ENCODE data around the gene AUTS2.

DNA sequence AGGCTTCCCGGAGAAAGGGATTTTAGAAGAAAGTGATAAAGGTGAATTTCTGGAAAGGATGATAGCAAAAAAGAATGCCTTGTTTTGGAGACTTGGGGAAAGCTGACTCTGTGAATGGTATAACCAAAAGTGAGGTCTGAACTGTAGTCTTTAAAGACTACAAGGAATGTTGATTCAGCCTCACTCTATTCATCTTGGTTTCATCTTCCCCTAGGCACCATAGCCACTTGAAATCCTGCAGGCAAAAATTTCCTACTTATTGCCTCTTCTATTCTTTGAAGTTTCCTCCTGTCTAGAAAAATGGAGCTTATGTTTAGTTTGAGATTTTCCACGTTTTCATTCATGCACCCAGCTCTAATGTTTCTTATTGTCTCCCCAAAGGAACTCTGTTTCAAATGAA lies 518.0 kb downstream of the AUTS2 start:
- TF ChIP-seq, protein P1, sequence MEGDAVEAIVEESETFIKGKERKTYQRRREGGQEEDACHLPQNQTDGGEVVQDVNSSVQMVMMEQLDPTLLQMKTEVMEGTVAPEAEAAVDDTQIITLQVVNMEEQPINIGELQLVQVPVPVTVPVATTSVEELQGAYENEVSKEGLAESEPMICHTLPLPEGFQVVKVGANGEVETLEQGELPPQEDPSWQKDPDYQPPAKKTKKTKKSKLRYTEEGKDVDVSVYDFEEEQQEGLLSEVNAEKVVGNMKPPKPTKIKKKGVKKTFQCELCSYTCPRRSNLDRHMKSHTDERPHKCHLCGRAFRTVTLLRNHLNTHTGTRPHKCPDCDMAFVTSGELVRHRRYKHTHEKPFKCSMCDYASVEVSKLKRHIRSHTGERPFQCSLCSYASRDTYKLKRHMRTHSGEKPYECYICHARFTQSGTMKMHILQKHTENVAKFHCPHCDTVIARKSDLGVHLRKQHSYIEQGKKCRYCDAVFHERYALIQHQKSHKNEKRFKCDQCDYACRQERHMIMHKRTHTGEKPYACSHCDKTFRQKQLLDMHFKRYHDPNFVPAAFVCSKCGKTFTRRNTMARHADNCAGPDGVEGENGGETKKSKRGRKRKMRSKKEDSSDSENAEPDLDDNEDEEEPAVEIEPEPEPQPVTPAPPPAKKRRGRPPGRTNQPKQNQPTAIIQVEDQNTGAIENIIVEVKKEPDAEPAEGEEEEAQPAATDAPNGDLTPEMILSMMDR (IDR thresholded peaks at IDR 0.05) = no peak
- TF ChIP-seq POLR2A (IDR thresholded peaks at IDR 0.05) (no peak), POLR2AphosphoS5 (IDR thresholded peaks at IDR 0.05) (no peak)

Measured in breast epithelium (tissue), 3 donors.